Measurements from ENCODE around the gene SLC6A7.

DNA sequence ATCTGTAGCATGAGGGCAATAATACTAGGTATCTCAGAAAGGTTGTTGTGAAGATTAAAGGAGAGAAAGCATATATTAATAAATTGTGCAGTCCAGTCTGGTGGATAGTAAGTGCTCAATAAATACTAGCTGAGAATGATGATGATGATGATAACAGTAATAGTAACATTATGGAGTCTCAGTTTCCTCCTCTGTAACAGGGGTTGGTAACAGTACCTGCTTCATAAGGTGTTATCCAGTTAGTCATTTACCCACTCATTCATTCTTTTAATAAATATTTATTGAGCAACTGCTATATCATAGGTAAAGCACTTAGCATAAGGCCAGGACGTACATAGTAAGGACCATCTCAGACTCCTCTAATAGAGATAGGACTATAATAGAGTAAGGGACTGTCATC is 7.6 kb downstream of the SLC6A7 start:
- TF ChIP-seq, protein P1, sequence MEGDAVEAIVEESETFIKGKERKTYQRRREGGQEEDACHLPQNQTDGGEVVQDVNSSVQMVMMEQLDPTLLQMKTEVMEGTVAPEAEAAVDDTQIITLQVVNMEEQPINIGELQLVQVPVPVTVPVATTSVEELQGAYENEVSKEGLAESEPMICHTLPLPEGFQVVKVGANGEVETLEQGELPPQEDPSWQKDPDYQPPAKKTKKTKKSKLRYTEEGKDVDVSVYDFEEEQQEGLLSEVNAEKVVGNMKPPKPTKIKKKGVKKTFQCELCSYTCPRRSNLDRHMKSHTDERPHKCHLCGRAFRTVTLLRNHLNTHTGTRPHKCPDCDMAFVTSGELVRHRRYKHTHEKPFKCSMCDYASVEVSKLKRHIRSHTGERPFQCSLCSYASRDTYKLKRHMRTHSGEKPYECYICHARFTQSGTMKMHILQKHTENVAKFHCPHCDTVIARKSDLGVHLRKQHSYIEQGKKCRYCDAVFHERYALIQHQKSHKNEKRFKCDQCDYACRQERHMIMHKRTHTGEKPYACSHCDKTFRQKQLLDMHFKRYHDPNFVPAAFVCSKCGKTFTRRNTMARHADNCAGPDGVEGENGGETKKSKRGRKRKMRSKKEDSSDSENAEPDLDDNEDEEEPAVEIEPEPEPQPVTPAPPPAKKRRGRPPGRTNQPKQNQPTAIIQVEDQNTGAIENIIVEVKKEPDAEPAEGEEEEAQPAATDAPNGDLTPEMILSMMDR (IDR thresholded peaks at IDR 0.05) = no peak
- no peak for TF ChIP-seq POLR2A (IDR thresholded peaks at IDR 0.05)
